HG02885 (cell line): Measurements from ENCODE around the gene SAT2.

ENCODE experiments used
- ATAC-seq: cut with Tn5 transposase; IDR thresholded peaks from one replicate; pipeline ENCODE4 v1.9.1; 2021; ENCODE audit warnings: mild to moderate bottlenecking; ENCODE audit not compliant: unreplicated experiment, poor library complexity

Gene SAT2

GRCh38 chr17:7593296-7593695 is 34.3 kb downstream of the SAT2 start:
- ATAC-seq = no peak

- ATAC-seq = no peak
Measured at GRCh38 chr17:7592422-7593021, 35.1 kb downstream of the SAT2 start.

DNA sequence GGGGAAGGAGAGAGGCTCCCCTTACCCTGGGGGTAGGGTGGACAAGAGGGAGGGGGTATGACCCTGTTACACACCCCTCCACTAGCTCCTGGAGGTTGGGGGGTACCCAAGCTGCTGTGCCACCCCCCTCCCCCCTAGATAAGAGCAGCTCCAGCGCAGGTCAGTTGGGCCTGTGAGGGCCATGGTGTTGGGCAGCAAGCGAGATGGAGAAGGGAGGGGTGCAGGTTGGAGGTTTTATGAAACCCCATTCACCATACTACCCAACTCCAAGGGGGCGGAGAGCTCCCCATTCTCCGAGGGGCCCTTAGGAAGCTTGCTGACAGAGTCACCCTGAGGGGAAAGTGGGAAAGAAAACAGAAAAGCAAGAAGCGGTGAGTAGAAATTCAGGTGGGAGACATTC is 36.0 kb downstream of the SAT2 start:
- ATAC-seq = no peak

DNA sequence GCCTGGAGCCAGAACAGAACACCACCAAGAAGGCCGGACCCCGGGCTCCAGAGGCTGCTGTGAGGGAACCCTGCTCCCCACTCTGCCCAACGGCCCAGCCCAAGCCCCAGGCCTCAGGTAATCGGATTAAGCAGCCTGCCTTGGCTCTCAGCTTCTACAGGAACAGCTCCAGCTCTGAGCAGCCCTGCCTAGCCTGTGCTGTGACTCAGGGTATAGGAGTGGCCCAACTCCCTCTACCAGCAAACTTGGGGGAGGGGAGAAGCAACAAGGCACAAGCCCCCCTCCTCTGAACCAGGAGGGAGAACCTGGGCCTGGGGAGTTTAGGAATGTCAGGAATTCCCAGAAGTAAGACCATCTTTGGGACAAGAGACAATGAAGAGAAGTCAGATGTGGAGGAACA is 36.9 kb downstream of the SAT2 start:
- ATAC-seq = no peak

DNA sequence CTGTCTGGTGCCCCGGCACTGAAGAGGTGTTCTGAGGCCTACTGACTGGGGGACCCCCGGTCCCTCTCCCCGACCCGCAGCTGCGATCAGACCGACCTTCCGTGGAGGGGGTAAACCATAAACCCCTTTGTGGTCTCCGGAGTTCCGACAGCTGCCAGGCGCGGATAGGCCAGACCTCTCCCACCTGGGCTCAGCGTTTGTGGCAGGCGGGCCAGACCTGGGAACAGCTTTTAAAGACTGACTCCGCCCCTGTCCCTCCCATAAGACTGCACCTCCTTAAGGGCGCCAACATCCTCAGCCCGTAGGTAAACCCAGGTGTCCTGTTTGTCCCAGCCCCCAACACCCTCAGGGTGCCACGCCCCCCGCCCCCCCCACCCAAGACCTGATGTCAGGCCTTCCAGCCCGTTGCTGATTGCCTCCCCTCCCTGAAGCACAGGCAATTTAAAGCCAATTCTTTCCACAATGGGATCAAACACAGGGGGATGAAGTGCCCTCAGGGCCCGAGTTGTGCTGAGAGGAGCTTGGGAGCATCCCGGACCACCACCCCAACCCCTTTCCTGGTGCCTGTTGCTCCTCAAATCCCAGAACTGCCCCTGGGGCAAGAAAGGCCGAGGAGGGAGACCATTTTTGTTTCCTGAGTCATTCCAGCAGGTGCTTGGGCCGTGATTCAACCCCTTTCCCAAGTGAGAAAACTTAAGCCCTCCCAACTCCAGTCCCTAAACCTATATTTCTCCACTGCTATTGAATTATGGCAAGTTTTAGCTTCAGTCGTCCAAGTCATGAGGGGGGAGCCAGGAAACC is 37.5 kb downstream of the SAT2 start, which contains the start of gene SOX15:
Gene SOX15 (minus strand): TSS at position 204 of the 801 bp plus-strand sequence. CDS start 418 bp downstream, outside the sequence.
- no peak for ATAC-seq

DNA sequence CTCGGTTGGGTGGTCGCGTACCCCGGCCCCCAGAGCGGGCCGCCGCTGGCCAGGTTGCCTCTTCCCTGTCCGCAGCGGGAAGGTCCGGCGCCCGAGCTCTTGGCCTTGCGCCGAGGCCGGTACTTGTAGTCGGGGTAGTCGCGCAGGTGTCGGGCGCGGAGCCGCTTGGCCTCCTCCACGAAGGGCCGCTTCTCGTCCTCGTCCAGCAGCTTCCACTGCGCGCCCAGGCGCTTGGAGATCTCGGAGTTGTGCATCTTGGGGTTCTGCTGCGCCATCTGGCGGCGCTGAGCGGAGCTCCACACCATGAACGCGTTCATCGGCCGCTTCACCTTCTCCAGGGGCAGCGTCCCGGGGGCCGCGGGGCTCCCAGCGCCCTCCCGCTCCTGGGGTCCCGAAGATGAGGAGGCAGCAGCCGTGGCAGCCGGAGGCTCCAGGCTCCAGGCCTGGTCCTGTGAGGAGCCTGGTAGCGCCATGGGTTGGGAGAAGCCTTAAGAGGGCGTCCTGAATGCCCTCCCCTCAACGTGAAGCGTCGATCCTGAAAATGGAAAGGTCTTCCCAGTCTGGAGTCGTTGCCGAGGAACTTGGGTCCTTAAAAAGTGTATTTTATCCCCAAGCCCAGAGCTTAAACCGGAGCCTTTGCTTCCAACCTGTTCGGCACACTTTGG is 38.3 kb downstream of the SAT2 start:
- no peak for ATAC-seq

DNA sequence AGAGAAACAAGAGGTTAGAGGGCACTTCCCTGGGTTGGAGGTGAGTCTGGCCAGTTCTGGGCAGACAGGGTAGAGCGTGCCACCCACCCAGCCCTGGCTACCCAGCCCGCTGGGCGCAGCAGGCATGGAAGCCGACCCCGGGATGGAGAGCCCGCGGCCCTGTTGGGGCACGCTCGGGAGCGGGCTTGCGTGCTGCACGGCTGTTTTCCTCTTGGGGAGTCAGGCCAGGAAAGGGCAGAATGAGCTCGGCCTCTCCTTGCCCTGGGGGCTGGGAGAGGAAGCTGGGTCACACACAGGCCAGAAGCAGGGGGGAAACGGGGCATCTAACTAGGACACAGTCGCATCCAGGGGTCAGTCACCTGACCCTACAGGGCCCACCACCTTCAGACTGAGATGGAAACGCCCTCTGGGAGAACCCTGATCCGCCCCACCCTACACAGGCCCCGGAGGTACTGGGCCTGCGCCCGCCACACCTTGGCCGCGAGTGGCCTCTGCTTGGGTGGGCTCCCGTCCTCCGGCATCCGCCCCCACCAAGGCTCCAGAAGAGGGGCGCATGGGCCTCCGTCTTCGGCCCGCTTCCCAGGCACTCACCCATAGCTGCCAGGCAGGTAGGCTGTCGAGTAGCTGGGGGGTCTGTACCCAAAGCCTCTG is 38.9 kb downstream of the SAT2 start:
- ATAC-seq = no peak

DNA sequence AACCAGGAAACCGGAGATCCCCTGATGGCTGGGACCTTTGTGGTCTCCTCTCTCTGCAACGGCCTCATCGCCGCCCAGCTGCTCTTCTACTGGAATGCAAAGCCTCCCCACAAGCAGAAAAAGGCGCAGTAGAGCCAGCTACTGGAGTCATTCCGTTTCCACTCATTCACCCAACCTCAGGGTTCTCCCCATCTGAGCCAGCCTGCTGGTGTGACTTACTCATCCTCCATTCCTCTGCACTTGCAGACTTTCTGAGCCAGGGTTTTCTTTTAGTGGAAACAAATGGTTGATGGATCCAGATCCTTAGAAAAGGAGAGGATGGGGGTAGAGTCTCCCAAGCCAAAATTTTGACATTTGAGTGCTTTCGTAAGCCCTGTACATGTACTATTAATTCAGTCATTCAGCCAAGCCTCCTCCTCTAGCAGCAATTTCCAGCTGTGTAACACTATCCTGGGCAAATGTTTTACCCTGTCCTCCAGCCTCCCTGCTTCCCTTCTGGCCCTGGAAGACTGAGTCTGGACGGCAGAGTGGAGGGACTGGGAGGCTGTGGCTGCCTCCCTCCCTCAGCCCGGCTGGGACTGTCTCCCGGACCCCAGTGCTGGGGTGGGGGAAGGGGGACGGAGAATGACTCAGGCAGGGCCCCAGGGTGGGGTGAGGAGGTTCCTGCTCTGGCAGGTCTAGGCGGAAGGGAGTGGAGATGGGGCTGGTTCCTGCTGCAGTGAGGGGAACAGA is 40.0 kb downstream of the SAT2 start:
- no peak for ATAC-seq

DNA sequence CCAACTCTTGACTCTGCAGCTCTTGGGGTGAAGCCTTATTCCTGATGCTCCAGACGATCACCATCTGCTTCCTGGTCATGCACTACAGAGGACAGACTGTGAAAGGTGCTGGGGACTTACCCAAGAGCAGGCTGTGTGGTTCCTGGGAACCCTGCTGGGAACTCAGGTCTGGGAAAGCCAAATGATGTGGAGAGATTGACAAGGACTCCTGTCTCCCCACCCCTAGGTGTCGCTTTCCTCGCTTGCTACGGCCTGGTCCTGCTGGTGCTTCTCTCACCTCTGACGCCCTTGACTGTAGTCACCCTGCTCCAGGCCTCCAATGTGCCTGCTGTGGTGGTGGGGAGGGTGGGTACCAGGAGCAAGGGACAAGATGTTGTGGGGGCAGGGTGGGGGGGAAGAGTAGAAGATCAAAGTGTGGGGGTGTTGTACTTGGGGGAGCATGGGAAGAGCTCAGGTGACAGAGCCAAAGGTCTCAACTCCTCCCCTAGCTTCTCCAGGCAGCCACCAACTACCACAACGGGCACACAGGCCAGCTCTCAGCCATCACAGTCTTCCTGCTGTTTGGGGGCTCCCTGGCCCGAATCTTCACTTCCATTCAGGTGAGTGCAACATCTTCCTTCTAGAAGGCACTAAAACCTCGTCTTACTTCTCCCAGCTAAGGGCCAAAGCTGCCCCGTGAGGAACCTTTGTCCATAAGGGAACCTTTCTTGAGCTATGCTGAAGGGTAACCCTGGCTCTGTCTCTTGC is 40.8 kb downstream of the SAT2 start:
- no peak for ATAC-seq

DNA sequence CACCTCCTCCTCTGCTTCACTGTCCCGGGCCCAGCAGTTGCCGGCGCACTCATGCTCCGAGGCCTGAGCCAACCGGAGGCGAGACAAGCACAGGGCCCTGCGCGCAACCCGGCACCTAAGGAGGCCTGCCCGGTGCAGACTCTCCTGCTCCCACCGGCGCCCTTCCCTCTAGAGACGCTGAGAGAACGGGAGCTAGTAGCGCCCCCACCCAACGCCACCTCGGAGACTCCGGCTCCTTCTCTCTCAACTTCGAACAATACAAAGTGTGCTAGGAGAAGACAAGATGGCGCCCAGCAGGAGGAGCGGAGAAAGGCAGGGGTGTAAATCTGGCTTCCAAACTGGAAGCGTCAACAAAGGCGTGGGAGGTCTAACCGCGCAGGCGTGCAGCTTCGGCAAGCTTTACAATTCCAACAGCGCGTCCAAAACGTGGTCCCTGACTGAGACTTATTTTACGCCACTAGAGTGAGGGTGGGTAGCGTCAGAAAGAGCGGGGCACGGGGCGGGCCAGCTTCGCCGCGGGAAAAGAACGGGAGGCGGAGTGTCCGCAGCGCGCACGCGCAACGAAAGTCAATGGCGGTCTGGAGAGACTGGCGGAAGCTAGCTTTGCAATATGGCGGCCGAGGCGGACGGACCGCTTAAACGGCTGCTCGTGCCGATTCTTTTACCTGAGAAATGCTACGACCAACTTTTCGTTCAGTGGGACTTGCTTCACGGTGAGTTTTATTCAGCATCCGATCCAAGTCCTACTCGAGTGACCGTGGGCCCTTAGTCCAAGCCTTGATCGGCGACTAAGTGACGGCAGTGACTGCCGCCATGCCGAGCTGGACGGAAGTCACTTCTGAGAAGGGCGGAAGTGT is 44.1 kb downstream of the SAT2 start, which contains the start of gene MPDU1:
Gene MPDU1 (plus strand): TSS at position 600 of the 857 bp plus-strand sequence. CDS start 11 bp downstream, at position 611.
- peak; percentile 75 for ATAC-seq

GRCh38 chr17:7582396-7583252 is 45.0 kb downstream of the SAT2 start:
- ATAC-seq = no peak

- no peak for ATAC-seq
Measured at GRCh38 chr17:7580604-7581575, 46.7 kb downstream of the SAT2 start.

DNA sequence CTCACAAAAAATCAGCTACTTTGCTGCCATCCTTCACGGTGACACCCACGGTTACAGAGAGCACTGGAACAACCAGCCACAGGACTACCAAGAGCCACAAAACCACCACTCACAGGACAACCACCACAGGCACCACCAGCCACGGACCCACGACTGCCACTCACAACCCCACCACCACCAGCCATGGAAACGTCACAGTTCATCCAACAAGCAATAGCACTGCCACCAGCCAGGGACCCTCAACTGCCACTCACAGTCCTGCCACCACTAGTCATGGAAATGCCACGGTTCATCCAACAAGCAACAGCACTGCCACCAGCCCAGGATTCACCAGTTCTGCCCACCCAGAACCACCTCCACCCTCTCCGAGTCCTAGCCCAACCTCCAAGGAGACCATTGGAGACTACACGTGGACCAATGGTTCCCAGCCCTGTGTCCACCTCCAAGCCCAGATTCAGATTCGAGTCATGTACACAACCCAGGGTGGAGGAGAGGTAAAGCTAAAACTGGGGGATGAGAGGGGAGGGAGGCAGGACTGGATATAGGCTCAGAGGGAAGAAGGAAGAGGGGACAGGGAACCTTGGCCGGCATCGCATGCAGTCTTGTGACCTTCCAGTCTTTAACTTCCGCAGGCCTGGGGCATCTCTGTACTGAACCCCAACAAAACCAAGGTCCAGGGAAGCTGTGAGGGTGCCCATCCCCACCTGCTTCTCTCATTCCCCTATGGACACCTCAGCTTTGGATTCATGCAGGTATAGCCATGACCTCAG is 47.6 kb downstream of the SAT2 start:
- ATAC-seq = no peak

GRCh38 chr17:7579001-7579833 is 48.4 kb downstream of the SAT2 start, which contains the start of gene CD68:
Gene CD68 (plus strand): TSS chr17:7579638. CDS start chr17:7579678, 40 bp downstream.
- peak; percentile 46 for ATAC-seq
